Activated CD4-positive, alpha-beta T cell treated with anti-CD3 and anti-CD28 coated beads, Interleukin-2, amount 50 U/mL, for 4 hours (primary cell): ENCODE data around the gene SMAD2.
"Not testable (repeated sequence)": the region's sequence is repeated elsewhere in the genome, so short reads cannot be mapped to it uniquely, and the experiment has no call there.

Source experiments
- DNase-seq, 2 experiments: peaks; one replicate each; pipeline ENCODE4 v3.0.0-alpha.2; 2020

Gene SMAD2

GRCh38 chr18:47788621-47789020, 141.8 kb downstream of the SMAD2 start:
- DNase-seq, result no peak

GRCh38 chr18:47781561-47781960, 148.9 kb downstream of the SMAD2 start:
- DNase-seq, result no peak

GRCh38 chr18:47780011-47780725, 150.3 kb downstream of the SMAD2 start:
- DNase-seq, result no peak

- no peak for DNase-seq
These were observed 151.1 kb downstream of the SMAD2 start for GRCh38 chr18:47779381-47779780.

GRCh38 chr18:47777626-47778025, 152.8 kb downstream of the SMAD2 start:
- DNase-seq, result no peak

- no peak for DNase-seq
These were observed 154.5 kb downstream of the SMAD2 start for GRCh38 chr18:47775961-47776360.

GRCh38 chr18:47773931-47774330, 156.5 kb downstream of the SMAD2 start:
- no peak for DNase-seq

- DNase-seq, result peak; percentile 34 to 51
These were observed 157.8 kb downstream of the SMAD2 start for GRCh38 chr18:47772374-47773248.

- no peak for DNase-seq
These were observed 158.5 kb downstream of the SMAD2 start for GRCh38 chr18:47771922-47772321.

- DNase-seq, result no peak
These were observed 162.8 kb downstream of the SMAD2 start for GRCh38 chr18:47767699-47768098.

GRCh38 chr18:47767198-47767597, 163.3 kb downstream of the SMAD2 start:
- DNase-seq, result not testable (repeated sequence)
